SK-N-MC (cell line): ENCODE measurements around the gene TRAPPC6A.

ENCODE experiments used
- EZH2 ChIP-seq: fragments of 200-600 bp; sonication (generic); IDR thresholded peaks from one replicate; pipeline ENCODE4 v1.6.1; 2017; ENCODE audit warnings: antibody characterized with exemption
- FOXP2 ChIP-seq: optimal IDR thresholded peaks from 2 replicates; pipeline ENCODE3; 2011; ENCODE audit warnings: mild to moderate bottlenecking, moderate library complexity; ENCODE audit not compliant: insufficient read depth; ENCODE audit errors: extremely low read length, control extremely low read depth
- POLR2AphosphoS5 ChIP-seq: IDR thresholded peaks from 2 replicates; pipeline ENCODE4 v1.6.1; 2012; ENCODE audit warnings: mild to moderate bottlenecking, low read depth, low read length, borderline replicate concordance

- TF ChIP-seq EZH2 = no peak
- TF ChIP-seq POLR2AphosphoS5 = no peak
- TF ChIP-seq FOXP2 = no peak
Measured at GRCh38 chr19:45137179-45137761, 40.8 kb downstream of the TRAPPC6A start.
